Osteocyte (in vitro differentiated cells): ENCODE measurements around the gene FAM174C. TPM values are rescaled to one million over a fixed set of nuclear protein-coding genes. Genes with fewer than 3 reads are reported as not detected.

ENCODE experiments used
- DNase-seq: peaks from one replicate; pipeline ENCODE4 v3.0.0; 2021; ENCODE audit warnings: mixed read lengths; ENCODE audit not compliant: unreplicated experiment; ENCODE audit errors: extremely low spot score
- H3K27ac Mint-ChIP-seq: one replicate; pipeline ENCODE4 v1.8.0; 2021; ENCODE audit warnings: mild to moderate bottlenecking, mixed read lengths; ENCODE audit not compliant: unreplicated experiment
- H3K27me3 Mint-ChIP-seq: one replicate; pipeline ENCODE4 v1.8.0; 2021; ENCODE audit warnings: mixed read lengths; ENCODE audit not compliant: unreplicated experiment
- H3K36me3 Mint-ChIP-seq: one replicate; pipeline ENCODE4 v1.8.0; 2021; ENCODE audit warnings: mixed read lengths; ENCODE audit not compliant: unreplicated experiment
- H3K4me1 Mint-ChIP-seq: one replicate; pipeline ENCODE4 v1.8.0; 2021; ENCODE audit warnings: mixed read lengths; ENCODE audit not compliant: unreplicated experiment
- H3K4me3 Mint-ChIP-seq: one replicate; pipeline ENCODE4 v1.8.0; 2021; ENCODE audit warnings: mild to moderate bottlenecking, moderate library complexity, mixed read lengths; ENCODE audit not compliant: unreplicated experiment
- H3K9me3 Mint-ChIP-seq: one replicate; pipeline ENCODE4 v1.8.0; 2021; ENCODE audit warnings: mixed read lengths; ENCODE audit not compliant: unreplicated experiment
- total RNA-seq: library from RNA; stranded (reverse); gene quantifications from 2 replicates; pipeline ENCODE4 v1.2.1, GENCODE V29; 2021
- TF ChIP-seq, protein P1 (sequence below): fragments of 200-600 bp; sonication (generic); IDR thresholded peaks from 2 replicates; pipeline ENCODE4 v1.5.0; 2021; ENCODE audit warnings: antibody characterized with exemption, mild to moderate bottlenecking, moderate library complexity

The FAM174C gene
- total RNA-seq, 1 donor from 2014 or later: 35.3 TPM

DNA sequence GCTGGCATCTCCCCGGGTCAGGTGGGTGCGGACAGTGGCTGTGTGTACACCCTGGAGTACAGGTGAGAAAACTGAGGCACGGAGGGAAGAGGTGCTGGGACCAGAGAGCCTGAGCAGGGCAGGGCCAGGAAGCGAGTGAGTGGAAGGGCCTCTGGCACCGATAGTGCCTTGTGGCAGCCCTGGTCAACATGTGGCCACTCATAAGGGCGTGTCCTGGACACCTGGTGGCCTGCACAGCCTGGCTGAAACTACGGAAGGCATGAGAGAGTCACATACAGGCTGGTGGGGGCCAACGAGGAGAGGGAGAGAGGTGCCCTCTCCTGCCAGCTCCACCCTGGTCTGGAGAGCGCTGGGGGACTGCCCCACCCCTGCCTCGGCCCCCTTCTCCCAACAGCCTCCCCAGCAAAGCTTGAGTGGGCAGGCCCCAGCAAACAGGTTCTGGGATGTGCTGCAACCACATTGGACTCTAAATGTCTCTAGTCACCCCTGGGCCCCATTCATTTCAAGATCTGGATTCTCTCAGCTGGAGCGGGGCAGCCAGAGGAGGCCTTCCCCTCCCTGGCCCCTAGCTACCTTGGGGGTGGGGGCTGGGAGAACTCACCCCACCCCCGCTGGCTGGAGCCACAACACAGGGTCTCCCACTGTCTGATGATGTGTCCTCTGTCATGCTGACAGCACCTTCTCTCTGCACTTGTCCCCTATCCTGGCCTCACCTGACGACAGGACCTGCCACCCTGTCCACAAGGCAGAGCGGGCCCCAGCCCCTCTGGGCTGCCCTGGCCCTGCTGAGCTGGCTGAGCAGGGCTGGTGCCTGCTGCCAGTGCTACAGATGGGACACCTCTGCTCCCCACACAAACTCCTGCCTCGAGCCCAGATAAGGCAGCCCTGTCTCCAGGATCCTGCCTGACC, 43.3 kb upstream of the FAM174C start:
- TF ChIP-seq, protein P1, sequence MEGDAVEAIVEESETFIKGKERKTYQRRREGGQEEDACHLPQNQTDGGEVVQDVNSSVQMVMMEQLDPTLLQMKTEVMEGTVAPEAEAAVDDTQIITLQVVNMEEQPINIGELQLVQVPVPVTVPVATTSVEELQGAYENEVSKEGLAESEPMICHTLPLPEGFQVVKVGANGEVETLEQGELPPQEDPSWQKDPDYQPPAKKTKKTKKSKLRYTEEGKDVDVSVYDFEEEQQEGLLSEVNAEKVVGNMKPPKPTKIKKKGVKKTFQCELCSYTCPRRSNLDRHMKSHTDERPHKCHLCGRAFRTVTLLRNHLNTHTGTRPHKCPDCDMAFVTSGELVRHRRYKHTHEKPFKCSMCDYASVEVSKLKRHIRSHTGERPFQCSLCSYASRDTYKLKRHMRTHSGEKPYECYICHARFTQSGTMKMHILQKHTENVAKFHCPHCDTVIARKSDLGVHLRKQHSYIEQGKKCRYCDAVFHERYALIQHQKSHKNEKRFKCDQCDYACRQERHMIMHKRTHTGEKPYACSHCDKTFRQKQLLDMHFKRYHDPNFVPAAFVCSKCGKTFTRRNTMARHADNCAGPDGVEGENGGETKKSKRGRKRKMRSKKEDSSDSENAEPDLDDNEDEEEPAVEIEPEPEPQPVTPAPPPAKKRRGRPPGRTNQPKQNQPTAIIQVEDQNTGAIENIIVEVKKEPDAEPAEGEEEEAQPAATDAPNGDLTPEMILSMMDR: no peak
- Mint-ChIP-seq H3K4me3 (no peak overlapping the region), H3K9me3 (no peaks in the 10 kb centered on the region), H3K27ac (no peak overlapping the region), H3K4me1 (peaks cover 4% of the 10 kb centered on the region), H3K27me3 (no peaks in the 10 kb centered on the region), H3K36me3 (peaks cover 2% of the 10 kb centered on the region)
- DNase-seq: no peak

DNA sequence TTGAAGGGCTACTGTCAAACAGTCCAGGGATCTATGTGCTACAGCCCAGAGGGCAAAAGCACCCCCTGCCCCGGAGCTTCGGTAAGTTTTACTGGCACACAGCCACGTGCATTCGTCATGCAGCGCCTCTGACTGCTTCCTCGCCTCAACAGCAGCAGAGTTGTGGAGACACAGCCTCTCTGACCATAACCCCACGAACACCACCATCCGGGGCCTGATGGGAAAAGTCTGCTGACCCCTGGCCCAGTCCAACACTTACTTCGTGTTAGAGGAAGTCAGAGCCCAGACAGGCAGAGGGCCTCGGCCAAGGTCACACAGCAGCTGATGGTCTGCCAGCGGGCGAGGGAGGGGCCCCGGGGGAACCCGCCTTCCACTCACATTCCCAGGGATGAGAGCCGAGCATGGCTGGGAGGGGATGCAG, 42.7 kb upstream of the FAM174C start:
- H3K27ac Mint-ChIP-seq: no peak overlapping the region
- TF ChIP-seq, protein P1: no peak
- peaks cover 2% of the 10 kb centered on the region for H3K36me3 Mint-ChIP-seq
- no peak overlapping the region for H3K4me3 Mint-ChIP-seq
- DNase-seq: no peak
- H3K9me3 Mint-ChIP-seq: no peaks in the 10 kb centered on the region
- H3K4me1 Mint-ChIP-seq: peaks cover 4% of the 10 kb centered on the region
- H3K27me3 Mint-ChIP-seq: no peaks in the 10 kb centered on the region

DNA sequence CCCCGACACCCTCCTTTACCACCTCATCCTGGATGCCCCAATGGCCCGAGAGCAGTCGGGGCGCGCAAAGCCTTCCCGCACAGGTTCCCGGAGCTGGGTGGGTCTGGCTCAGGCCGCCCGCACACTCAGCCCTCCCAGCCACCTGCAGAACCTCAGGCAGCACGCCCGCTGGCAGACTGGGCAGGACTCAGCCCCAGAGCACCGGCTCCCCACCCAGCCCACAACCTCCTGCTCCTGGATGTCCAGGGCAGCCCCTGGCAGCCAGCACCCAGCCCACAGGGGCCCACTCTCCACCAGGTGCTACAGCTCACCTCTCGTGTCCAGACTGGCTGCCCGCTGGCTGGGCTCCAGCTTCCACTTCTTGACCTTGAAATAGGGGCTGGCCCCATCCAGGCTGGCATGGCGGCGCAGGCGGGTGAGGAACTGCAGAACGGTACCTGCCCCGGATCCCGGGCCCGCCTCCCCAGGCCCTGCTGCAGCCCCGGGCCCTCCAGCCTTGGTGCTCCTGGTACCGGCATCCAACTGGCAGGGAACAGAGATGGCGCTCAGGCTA, 42.1 kb upstream of the FAM174C start:
- TF ChIP-seq, protein P1: no peak
- no peaks in the 10 kb centered on the region for H3K27me3 Mint-ChIP-seq
- peaks cover 4% of the 10 kb centered on the region for H3K4me1 Mint-ChIP-seq
- peaks cover under 1% of the 10 kb centered on the region for H3K36me3 Mint-ChIP-seq
- DNase-seq: no peak
- no peak overlapping the region for H3K4me3 Mint-ChIP-seq
- H3K27ac Mint-ChIP-seq: no peak overlapping the region
- H3K9me3 Mint-ChIP-seq: no peaks in the 10 kb centered on the region

DNA sequence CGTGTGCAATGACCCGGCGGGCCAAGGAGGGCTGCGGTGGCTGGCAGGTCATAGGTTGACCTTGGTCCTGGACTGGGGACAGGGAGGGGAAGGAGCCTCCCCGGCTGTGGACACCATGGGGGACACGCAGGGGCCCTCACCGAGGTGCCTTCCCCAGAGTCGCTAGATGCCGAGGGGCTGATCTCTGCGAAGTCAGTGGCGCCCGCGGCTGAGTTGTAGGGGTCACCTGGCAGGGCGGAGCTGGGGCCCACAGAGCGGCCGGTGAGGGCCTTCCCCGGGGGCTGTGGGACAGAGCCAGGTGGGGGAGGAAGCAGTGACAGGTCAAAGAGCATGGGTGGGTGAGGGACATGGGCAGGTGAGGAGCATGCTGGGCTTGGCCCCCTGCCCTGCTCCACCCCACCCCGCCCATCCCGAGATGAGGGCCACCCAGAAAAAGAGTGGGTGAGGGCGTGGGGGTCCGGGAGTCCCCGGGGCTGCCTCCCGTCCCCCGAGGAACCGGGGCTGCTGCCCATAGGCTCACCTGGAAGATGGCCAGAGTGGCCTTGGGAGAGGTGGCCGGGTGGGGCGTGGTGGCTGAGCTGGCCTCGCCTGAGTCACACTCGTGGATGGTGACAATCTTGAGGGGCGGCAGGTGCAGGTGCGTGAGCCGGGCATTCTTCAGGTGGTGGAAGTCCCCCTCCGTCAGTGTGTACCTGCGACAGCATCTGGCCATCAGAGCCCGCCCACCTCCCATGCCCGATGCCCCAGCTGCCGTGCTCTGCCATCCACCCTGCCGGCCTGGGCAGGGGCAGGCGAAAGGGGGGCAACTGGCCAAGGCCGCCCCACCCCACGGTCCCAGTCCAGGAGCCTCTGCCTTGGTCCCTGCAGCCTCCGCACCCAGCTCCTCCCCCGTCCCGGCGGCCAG, 41.0 kb upstream of the FAM174C start:
- H3K4me1 Mint-ChIP-seq: peaks cover 11% of the 10 kb centered on the region
- H3K27me3 Mint-ChIP-seq: no peaks in the 10 kb centered on the region
- no peak for DNase-seq
- no peaks in the 10 kb centered on the region for H3K36me3 Mint-ChIP-seq
- H3K4me3 Mint-ChIP-seq: no peak overlapping the region
- H3K27ac Mint-ChIP-seq: no peak overlapping the region
- TF ChIP-seq, protein P1: no peak
- H3K9me3 Mint-ChIP-seq: no peaks in the 10 kb centered on the region
